GM21381 (cell line): Measurements from ENCODE around the gene ZNF217.
"Not testable (repeated sequence)": the region's sequence is repeated elsewhere in the genome, so short reads cannot be mapped to it uniquely, and the experiment has no call there.

Experiments
- ATAC-seq: cut with Tn5 transposase; IDR thresholded peaks from one replicate; pipeline ENCODE4 v1.9.1; 2021; ENCODE audit warnings: mild to moderate bottlenecking, moderate library complexity; ENCODE audit not compliant: unreplicated experiment

The ZNF217 gene

DNA sequence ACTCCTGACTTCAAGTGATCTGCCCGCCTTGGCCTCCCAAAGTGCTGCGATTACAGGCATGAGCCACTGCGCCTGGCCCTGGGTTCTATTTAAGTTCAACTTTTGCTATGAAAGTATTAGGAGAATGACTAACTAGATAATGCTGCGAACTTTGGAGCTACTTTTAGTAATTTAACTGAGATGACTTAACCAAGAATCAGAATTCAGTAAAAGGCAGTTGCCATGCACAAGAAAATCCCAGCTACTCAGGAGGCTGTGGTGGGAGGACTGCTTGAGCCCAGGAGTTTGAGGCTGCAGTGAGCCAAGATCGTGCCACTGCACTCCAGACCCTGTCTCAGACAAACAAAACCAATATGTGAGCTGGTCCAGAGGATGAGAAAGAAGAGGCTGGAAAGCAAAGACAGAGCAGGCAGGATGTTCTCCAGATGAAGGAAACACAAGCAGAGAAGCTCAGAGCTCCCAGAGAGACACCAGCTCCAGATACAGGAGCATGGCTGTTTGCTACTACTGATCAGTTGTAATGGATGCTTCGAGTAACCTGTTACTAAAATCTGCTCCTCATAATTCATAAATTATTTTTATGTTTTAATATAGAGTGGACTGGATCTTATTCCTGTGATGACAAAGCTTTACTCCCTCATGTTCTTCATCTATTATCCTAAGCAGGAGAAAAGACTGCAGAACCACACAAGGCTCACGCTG is 23.9 kb downstream of the ZNF217 start:
- ATAC-seq: no peak

DNA sequence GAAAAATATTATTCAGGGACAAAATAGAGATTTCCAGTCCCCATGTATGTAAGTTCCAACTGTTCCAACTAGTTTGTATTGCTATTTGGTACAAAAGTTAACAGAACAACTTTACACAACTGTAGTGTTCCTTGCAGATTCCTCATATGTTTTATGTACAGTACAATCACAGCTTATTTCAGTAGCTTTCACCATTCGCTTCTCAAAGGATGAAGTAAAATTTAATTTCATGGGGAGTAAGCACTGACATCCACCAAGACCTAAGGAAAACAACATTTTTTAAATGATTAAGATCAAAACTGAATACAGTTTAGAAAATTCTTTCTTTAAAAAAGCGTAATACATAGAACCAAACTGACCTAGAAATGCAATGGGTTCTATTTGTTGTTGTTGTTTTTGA is 24.6 kb downstream of the ZNF217 start:
- no peak for ATAC-seq

DNA sequence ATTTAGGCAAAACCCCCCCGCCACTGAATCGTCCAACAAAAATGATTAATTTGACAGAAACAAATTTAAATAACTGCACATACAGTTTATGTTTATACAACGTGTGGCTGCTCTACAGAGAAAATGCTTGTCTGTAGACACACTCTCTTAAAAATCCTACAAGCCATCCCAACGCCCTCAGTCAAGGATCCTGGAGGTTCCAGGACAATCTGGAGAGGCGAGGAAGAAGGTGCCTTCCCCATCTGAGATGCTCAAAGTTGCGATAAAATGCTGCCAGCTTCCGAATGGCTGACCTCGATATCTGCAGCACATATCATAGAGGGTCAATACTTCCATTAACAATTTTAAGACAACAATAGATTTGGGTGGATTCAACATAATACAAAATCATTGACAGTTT is 25.3 kb downstream of the ZNF217 start:
- no peak for ATAC-seq

DNA sequence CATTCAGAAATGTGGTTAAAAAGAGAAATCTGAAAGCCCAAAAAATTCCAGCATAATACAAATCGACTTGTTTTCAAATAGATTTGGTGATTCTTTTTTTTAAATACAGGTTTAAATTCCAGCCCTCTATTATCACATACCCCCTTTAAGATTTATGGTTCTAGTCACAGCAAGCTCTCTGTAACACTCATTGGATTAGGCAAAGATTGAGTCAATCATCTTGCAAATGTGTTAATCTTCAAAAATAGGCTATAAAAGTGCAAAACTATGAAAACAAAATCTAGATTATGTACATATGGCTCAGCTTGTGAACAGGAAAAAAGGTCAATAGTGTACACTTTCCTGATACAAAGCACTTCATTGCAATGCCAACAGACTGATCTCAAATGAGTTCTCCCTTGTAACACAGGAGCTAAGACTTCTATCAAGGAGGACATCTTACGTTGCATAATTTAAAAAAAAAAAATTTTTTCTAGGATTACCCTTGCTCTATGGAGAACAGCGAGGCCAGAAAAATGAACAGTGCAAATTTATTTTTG is 26.2 kb downstream of the ZNF217 start:
- no peak for ATAC-seq

GRCh38 chr20:53566623-53567022 is 27.0 kb downstream of the ZNF217 start:
- ATAC-seq: not testable (repeated sequence)

- no peak for ATAC-seq
Measured at GRCh38 chr20:53565254-53565653, 28.4 kb downstream of the ZNF217 start.

GRCh38 chr20:53562104-53562764 is 31.4 kb downstream of the ZNF217 start:
- ATAC-seq: not testable (repeated sequence)

DNA sequence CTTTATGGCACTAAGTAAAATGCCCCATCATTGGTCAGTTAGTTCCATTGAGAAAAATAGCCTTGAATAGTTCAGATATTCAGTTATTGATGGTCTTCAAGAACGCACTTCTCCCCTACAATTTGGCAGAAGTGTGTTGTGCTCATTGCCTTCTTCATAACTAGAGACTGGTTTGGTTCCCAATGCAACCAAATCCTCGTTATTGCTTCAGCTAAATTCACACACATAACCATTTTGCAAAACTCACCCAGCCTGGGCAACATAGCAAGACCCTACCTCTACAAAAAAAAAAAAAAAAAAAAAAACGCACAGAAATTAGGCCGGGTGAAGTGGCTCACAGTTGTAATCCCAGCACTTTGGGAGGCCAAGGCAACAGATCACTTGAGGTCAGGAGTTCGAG is 32.1 kb downstream of the ZNF217 start:
- ATAC-seq: no peak

GRCh38 chr20:53559816-53560215 is 33.8 kb downstream of the ZNF217 start:
- ATAC-seq: no peak

- no peak for ATAC-seq
Measured at GRCh38 chr20:53557130-53557529, 36.5 kb downstream of the ZNF217 start.

DNA sequence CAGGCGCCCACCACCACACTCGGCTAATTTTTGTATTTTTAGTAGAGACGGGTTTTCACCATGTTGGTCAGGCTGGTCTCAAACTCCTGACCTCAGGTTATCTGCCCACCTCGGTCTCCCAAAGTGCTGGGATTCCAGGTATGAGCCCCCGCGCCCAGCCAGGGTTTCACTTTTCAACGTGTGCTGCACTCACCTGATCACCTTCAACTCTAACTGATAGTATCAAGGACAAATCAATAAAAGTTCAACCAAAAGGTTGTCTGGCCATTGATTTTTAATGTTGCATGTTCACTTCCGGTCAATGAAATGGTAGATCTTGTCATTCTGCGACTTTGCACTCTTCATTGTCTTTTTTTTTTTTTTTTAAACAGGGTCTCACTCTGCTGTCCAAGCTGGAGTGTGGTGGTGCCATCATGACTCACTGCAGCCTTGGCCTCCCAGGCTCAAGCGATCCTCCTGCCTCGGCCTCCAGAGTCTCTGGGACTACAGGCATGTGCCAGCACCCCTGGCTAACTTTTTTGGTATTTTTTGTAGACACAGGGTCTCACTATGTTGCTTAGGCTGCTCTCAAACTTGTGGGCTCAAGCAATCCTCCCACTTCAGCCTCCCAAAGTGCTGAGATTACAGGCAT is 37.3 kb downstream of the ZNF217 start:
- ATAC-seq: no peak

DNA sequence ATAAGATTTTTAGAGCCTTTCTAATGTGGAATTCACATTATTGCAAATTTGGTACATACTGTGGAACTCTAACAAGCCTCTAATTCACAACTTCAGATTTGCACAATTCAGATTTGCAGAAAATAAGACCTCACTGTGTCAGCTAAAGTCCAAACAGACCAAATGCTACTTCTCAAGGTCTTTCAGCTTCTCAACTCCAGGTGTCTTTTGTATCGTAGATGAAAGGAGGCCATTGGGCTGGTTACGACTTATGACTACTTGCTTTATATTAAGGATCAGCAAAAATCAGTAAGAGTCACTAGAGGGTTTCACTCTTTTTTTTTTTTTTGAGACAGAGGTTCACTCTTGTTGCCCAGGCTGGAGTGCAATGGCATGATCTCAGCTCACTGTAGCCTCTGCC is 37.8 kb downstream of the ZNF217 start:
- no peak for ATAC-seq

- no peak for ATAC-seq
Measured at GRCh38 chr20:53555081-53555480, 38.6 kb downstream of the ZNF217 start.

- ATAC-seq: not testable (repeated sequence)
Measured at GRCh38 chr20:53552572-53552893, 41.1 kb downstream of the ZNF217 start.

DNA sequence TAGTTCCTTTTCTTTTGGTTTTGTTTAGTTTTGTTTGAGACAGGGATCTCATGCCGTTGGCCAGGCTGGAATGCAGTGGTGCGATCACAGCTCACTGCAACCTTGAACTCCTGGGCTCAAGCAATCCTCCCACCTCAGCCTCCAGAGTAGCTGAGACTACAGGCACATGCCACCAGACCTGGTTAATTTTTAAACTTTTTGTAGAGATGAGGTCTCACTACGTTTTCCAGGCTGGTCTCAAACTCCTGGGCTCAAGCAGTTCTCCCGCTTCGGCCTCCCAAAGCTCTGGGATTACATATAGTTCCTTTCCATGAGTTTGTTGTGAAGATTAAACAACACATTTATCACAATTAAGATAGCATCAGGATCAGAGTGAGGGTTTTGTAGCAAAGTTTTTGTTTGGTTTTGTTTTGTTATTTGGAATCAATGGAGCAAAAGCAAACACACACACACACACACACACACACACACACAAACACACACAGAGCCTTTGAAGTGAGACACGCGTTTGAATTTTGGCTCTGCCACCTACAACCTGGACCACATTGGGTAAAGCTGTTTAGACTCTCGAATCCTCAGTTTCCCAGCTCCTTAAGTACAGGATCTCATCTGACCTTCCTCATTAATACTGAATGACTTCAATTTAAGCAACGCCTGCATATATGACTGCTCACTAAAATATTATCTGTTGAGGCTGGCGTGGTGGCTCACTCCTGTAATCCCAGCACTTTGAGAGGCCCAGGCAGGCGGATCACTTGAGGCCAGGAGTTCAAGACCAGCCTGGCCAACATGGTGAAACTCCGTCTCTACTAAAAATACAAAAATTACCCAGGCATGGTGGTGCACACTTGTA is 41.7 kb downstream of the ZNF217 start:
- not testable (repeated sequence) for ATAC-seq

- no peak for ATAC-seq
Measured at GRCh38 chr20:53550280-53551187, 43.1 kb downstream of the ZNF217 start.

GRCh38 chr20:53547664-53548239 is 45.9 kb downstream of the ZNF217 start:
- no peak for ATAC-seq

GRCh38 chr20:53539516-53539915 is 54.1 kb downstream of the ZNF217 start:
- ATAC-seq: no peak

GRCh38 chr20:53536382-53536781 is 57.3 kb downstream of the ZNF217 start:
- not testable (repeated sequence) for ATAC-seq

- no peak for ATAC-seq
Measured at GRCh38 chr20:53535878-53536277, 57.8 kb downstream of the ZNF217 start.
